Fibroblast of peridontal ligament (primary cell): Measurements from ENCODE around the gene GLIPR2.
"Not testable (repeated sequence)": the region's sequence is repeated elsewhere in the genome, so short reads cannot be mapped to it uniquely, and the experiment has no call there.

Experiments used
- DNase-seq: peaks from one replicate; pipeline ENCODE4 v3.0.0-alpha.2; 2010; ENCODE audit errors: extremely low read depth

Gene GLIPR2

DNA sequence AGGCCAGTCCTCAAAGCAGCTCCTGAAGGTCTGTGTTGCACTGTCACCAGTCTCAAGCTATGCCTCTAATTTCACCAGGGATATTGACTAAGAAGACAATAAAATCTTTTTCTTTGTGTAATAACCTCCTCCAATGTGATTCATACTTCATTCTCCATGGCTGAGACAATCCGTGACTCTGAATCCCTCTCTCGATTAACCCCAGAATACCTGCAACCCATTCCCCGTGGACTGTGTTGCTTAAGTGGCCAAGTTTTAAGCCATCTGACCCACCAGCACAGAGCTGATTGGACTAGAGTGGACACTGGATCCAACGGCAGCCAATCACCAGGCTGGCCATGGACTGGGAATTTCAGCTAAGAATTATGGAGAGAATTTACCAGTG is 27.2 kb downstream of the GLIPR2 start:
- peak; percentile 41 for DNase-seq

DNA sequence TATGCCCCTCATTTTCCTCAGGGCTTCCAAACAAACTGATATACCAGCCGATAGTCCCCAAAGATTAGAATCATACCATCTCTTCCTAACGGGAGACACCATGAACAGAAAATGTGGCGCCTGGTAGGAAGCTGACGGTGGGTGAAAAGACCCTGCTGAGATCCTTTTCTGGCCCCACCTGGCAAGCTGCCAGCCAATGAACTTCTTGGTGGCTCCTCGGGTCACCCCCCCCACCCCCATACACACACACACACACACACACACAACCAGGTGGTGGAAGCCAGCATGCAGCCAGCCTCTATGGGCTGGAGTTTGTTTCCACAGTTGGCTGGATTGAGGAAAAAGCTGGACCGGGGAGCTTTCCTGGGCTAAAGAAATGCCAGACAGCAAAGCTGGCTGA is 27.8 kb downstream of the GLIPR2 start:
- no peak for DNase-seq

- no peak for DNase-seq
These were observed 28.5 kb downstream of the GLIPR2 start for GRCh38 chr9:36164989-36165388.

- peak; percentile 64 for DNase-seq
These were observed 29.3 kb downstream of the GLIPR2 start for GRCh38 chr9:36165826-36166167.

DNA sequence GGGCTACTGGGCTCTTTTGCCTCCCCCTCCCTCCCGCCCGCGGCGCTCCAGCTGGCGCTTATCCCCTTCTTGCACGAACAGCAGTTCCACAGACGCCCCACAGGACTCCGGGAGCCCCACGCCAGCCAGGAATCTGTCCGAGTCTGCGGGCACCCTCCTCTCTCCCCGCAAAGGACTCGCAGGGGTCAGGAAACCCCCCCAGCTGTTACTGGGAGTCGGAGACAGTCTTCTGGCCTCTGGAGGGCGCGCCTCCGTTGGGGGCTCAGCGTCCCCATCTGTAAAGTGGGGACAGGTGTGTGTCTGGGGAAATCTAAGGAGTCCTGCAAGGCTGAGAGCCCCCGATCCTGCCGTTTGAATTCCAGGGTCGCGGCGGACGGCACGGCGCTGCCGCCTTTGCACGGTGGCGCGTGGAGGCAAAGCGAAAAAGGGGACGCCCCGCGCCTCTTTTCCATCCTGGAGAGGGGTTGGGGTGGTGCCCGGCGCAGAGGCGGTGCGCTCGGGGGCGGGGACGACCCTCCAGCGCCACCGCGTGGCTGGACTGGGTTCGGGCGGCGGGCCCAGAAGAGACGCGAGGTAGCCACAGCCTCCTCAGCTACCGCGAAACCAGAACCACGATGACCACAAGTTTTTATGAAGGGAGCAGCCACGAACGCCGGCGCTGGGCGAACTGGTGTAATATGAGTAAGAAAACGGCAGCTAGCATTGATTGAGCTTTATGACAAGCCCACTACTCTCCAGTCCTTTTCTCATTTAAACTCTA is 29.8 kb downstream of the GLIPR2 start:
- peak; percentile 87 for DNase-seq

GRCh38 chr9:36169166-36169565 is 32.6 kb downstream of the GLIPR2 start, which contains the start of gene CCIN:
Gene CCIN (plus strand): TSS chr9:36169388. CDS start chr9:36169503, 115 bp downstream.
- no peak for DNase-seq

DNA sequence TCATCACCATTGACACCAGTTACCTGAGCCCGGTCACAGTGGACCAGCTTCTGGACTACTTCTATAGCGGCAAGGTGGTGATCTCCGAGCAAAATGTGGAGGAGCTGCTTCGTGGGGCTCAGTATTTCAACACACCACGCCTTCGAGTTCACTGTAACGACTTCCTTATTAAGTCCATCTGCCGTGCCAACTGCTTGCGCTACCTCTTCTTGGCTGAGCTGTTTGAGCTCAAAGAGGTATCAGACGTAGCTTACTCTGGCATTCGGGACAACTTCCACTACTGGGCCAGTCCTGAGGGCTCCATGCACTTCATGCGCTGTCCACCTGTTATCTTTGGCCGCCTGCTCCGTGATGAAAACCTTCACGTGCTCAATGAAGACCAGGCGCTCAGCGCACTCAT is 33.2 kb downstream of the GLIPR2 start:
- DNase-seq, result no peak

- DNase-seq, result no peak
These were observed 34.0 kb downstream of the GLIPR2 start for GRCh38 chr9:36170531-36170930.

GRCh38 chr9:36173861-36174260 is 37.3 kb downstream of the GLIPR2 start:
- DNase-seq, result no peak

GRCh38 chr9:36174271-36174670 is 37.7 kb downstream of the GLIPR2 start:
- no peak for DNase-seq

DNA sequence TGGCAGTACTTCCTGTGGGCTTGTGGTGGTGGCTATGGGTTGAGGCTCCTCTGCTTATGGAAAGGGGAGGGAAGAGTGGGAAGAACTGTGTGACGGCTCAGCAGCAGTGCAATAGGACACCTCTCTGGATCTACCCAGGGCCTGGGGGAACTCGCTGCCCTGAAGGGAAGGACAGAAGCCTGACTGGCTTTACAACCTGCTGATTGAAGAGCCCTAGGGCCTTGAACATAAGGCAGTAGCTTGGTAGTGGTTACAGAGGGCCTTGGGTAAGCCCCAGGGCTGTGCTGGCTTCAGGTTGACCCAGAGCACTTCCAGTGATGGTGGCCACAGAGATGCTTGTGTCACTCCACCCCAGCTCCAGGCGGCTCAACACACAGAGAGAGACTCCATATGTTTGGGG is 38.2 kb downstream of the GLIPR2 start:
- no peak for DNase-seq

DNA sequence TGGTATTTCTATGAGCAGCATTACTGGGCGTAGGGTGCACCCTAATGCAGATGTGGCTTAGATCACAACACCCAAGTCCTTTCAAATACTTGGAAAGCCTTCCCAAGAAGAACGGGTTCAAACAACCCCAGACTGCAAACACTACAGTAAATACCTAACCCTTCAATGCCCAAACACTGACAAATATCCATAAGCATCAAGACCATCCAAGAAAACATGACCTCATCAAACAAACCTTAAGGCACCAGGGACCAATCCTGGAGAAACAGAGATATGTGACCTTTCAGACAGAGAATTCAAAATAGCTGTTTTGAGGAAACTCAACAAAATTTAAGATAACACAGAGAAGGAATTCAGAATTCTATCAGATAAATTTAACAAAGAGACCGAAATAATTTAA is 38.7 kb downstream of the GLIPR2 start:
- not testable (repeated sequence) for DNase-seq

GRCh38 chr9:36176496-36176895 is 40.0 kb downstream of the GLIPR2 start:
- not testable (repeated sequence) for DNase-seq

DNA sequence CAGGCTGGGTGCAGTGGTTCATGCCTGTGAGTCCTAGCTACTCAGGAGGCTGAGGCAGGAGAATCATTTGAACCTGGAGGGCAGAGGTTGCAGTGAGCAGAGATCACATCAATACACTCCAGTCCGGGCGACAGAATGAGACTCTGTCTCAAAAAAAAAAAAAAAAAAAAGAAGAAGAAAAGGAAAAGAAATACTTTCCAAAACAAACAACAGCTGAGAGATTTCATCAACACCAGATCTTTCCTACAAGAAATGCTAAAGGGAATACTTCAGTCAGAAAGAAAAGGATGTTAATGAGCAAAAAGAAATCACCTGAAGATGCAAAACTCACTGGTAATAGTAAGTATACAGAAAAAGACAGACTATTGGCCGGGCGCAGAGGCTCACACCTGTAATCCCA is 41.0 kb downstream of the GLIPR2 start:
- DNase-seq, result no peak

DNA sequence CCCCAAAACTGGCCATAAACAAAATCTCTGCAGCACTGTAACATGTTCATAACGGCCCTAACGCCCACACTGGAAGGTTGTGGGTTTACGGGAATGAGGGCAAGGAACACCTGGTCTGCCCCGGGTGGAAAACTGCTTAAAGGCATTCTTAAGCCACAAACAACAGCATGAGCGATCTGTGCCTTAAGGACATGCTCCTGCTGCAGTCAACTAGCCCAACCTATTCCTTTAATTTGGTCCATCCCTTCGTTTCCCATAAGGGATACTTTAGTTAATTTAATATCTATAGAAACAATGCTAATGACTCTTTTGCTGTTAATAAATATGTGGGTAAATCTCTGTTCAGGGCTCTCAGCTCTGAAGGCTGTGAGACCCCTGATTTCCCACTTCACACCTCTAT is 43.7 kb downstream of the GLIPR2 start:
- DNase-seq, result not testable (repeated sequence)

- DNase-seq, result peak; percentile 92
These were observed 50.9 kb downstream of the GLIPR2 start for GRCh38 chr9:36187414-36187813.

GRCh38 chr9:36188212-36188611 is 51.7 kb downstream of the GLIPR2 start:
- DNase-seq, result no peak

GRCh38 chr9:36189976-36190375 is 53.4 kb downstream of the GLIPR2 start:
- DNase-seq, result no peak

GRCh38 chr9:36190388-36191289 is 54.1 kb downstream of the GLIPR2 start, which contains the start of gene CLTA:
Gene CLTA (plus strand): TSS chr9:36190921. CDS start chr9:36191057, 136 bp downstream.
- DNase-seq, result peak; percentile 99

GRCh38 chr9:36191290-36191645 is 54.7 kb downstream of the GLIPR2 start:
- no peak for DNase-seq

- no peak for DNase-seq
These were observed 55.2 kb downstream of the GLIPR2 start for GRCh38 chr9:36191686-36192085.

- DNase-seq, result no peak
These were observed 55.7 kb downstream of the GLIPR2 start for GRCh38 chr9:36192196-36192595.

DNA sequence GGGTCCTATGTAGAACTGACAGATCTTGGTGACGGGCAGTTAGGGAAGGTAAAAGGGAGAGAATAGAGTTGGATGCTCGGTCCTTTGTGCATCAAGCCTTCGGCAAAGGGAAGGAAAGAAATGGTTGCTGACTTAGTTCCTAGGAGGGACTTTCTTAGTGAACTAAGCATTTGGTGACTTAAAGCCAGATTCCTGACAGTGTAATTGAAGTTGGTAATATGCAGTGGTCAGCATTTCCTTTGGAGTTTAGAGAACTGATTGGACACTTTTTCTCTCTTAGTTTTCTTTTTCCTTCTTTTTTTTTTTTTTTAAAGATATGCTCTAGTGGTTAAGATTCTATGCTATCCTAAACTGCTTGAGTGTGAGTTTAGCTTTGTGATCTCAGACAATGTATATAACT is 56.5 kb downstream of the GLIPR2 start:
- no peak for DNase-seq
